Measurements from ENCODE around the gene ZNF883. TPM values are rescaled to one million over a fixed set of nuclear protein-coding genes. Genes with fewer than 3 reads are reported as not detected.

Gene ZNF883
- total and polyA plus RNA-seq, 2 of the 8 experiments (the other 6 are each of a cell fraction or from before 2014, with no cell fraction given): 6.1 to 20.2 TPM

- TF ChIP-seq TBP (IDR thresholded peaks at IDR 0.05; ENCODE audit: low read depth, low read length) (no peak), SIX5 (IDR thresholded peaks at IDR 0.05; ENCODE audit: low read depth, low read length) (no peak), NANOG (IDR thresholded peaks at IDR 0.05; ENCODE audit: insufficient read depth, low read depth, low read length, poor library complexity, severe bottlenecking) (no peak), EP300 (IDR thresholded peaks at IDR 0.05; ENCODE audit: borderline replicate concordance in 1 of 2, low read depth in 2 of 2, low read length in 2 of 2) (no peak), SUZ12 (IDR thresholded peaks at IDR 0.05; ENCODE audit: low read length) (no peak), JUND (IDR thresholded peaks at IDR 0.05; ENCODE audit: low read length) (no peak), JUN (IDR thresholded peaks at IDR 0.05; ENCODE audit: low read depth, low read length) (no peak)
These were observed 42.3 kb downstream of the ZNF883 start (continued) for GRCh38 chr9:112969730-112970129.
